NCI-H2196 (cell line): ENCODE results near the gene MALRD1.

ENCODE experiments used
- DNase-seq: peaks from one replicate; lab custom pipeline; 2025; ENCODE audit not compliant: unreplicated experiment; lab: John Stamatoyannopoulos, UW

MALRD1 gene

GRCh38 chr10:19048489-19048888 lies at the start of gene MALRD1:
MALRD1 (plus strand) TSS chr10:19048801; CDS start chr10:19048939, 138 bp downstream.
- no peak for DNase-seq

- no peak for DNase-seq
Measured at GRCh38 chr10:19003341-19003740, 45.3 kb upstream of the MALRD1 start.

GRCh38 chr10:19012111-19012510 lies 36.5 kb upstream of the MALRD1 start:
- DNase-seq, result no peak

- no peak for DNase-seq
Measured at GRCh38 chr10:19014034-19014433, 34.6 kb upstream of the MALRD1 start.

DNA sequence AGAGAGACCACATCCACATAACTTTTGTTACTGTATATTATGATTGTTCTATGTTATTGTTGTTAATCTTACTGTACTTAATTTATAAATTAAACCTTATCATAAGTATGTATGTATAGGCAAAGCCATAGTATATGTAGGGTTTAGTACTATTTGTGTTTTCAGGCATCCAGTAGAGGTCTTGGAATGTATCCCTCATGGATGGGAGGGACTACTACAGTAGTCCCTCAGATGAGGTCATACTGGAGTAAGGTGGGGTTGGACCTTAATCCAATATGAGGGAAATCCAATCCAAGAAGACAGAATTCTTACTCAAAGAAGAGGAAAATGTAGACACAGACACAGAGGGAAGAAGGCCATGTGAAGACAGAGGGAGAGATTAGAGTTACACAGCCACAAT lies 34.1 kb upstream of the MALRD1 start:
- no peak for DNase-seq

- DNase-seq, result no peak
Measured at GRCh38 chr10:19017116-19017890, 31.3 kb upstream of the MALRD1 start.

GRCh38 chr10:19021162-19021561 lies 27.4 kb upstream of the MALRD1 start:
- DNase-seq, result no peak

GRCh38 chr10:19024611-19025010 lies 24.0 kb upstream of the MALRD1 start:
- DNase-seq, result no peak

GRCh38 chr10:19031763-19032162 lies 16.8 kb upstream of the MALRD1 start:
- no peak for DNase-seq

DNA sequence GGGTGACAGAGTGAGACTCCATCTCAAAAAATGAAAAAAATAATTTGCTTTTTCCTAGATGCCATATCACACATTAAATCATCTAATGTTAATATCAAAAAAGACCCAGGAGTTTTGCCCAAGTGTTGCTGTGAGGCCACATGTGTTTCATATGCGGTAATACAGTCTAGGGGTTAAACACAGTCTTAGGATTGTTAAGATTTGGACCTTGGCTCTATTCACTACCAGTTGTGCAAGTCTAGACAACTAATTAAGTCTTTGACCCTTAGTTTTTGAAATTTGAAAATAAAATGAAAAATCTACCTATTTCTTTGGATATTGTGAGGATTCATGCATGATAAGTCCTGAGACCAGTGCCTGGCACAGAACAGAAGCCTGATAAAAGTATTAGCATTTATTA lies 14.9 kb upstream of the MALRD1 start:
- no peak for DNase-seq

- DNase-seq, result no peak
Measured at GRCh38 chr10:19041171-19041570, 7.4 kb upstream of the MALRD1 start.

DNA sequence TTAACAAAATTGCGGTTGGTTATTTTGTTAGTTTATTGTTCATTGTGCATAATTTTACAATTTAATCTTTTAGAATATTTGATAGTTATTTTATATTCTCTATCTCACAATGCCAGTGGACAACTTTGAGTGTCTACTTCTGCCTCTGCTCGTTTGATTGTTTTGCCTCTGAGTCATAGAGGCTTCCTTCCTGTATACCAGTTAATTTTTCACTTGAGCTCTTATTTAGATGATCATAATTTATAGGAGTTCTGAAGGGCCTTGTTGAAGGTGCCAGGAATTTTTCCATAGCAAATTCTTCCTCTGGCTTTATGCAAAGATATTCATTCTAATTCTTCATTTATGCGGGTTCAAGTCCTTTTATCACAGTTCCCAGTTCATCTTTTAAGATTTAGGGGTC lies 5.2 kb upstream of the MALRD1 start:
- no peak for DNase-seq

DNA sequence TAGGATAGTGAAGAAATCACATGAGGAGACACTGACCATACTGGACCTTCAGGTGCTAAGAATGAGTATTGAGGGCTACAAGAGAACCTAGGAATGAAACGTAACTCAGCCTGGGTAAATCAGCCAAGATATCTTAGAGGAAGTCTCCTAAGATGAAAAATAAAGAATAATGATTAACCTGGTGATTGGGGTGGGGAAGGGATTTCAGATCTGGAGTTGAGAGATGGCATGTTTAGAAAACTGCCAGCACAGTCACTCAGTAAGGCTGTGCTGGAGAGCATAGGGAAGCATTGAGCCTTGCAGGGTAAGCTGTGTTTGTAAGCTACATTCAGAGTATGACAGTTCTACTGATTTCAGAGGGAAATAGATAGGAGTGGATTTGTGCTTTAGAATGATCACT lies 1.9 kb upstream of the MALRD1 start:
- DNase-seq, result no peak

GRCh38 chr10:19048891-19049290 lies 290 bp downstream of the MALRD1 start:
- no peak for DNase-seq

DNA sequence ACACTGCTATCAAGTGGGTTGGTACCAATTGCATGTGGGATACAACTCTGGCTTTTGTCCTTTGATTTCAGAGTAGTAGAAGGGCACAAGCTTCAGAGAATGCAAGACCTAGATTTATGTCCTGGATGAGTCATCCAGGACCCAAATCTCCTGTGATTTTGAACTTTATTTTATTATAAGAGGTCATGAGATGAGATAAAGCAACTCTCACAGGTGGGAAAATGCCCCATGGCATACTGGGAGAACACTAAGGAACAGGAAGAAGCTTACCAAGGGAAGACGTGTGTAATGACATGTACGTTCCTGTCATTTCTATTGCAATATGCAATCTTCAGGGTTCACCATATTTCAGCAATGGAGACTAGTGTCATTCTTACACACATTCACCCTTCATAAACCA lies 966 bp downstream of the MALRD1 start:
- DNase-seq, result no peak

- no peak for DNase-seq
Measured at GRCh38 chr10:19054289-19054835, 5.8 kb downstream of the MALRD1 start.

GRCh38 chr10:19058046-19058445 lies 9.4 kb downstream of the MALRD1 start:
- no peak for DNase-seq

DNA sequence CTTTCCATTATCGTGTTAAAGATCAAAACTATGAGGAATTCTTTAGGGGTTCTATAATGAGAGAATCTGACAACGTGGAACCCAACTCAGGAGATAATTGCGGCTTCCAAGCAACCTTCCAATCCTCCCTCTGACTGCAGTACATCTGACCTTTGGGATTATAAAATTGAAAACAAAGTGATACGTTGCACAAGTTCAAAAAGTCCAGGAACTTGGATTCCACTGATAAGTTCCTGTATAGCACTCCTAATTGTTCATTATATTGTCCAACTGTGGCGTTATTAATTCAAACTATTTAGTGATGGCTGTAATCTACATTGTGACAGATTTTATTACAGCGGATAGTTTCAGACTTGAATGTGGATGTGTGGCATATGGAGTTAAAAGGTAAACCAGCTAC lies 15.4 kb downstream of the MALRD1 start:
- no peak for DNase-seq

DNA sequence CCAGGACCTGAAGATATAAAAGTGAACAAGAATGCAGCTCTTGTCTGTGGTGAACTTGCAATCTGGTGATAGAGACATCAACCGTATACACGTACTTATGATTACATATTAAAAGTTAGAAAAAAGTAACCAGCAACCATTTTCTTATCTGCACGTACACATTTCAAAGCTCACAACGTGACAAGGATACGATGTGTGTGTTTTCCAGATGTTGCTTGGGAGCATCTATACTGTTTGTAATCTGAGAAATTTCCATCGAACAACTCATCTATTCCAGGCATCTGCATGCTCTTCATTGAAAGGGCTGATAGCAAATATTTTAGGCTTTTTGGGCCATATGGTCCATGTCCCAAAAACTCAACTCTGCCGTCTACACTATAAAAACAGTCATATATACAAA lies 23.3 kb downstream of the MALRD1 start:
- DNase-seq, result no peak

GRCh38 chr10:19077276-19077675 lies 28.7 kb downstream of the MALRD1 start:
- no peak for DNase-seq

GRCh38 chr10:19096501-19097073 lies 48.0 kb downstream of the MALRD1 start:
- no peak for DNase-seq

- DNase-seq, result no peak
Measured at GRCh38 chr10:19097151-19097550, 48.5 kb downstream of the MALRD1 start.

GRCh38 chr10:19098803-19099202 lies 50.2 kb downstream of the MALRD1 start:
- no peak for DNase-seq
